HCT116 (cell line): ENCODE data around the gene RBM19. TPM values are rescaled to one million over a fixed set of nuclear protein-coding genes. Genes with fewer than 3 reads are reported as not detected.

Experiments
- ATAC-seq: fragments of 200-7000 bp; cut with Tn5 transposase; 2 replicates; pipeline ENCODE4 v1.9.1; 2020; ENCODE audit warnings: mild to moderate bottlenecking, moderate library complexity
- BruUV-seq: library from RNA; stranded (reverse); fragments of 400-500 nt; replicated peaks from 2 replicates; lab custom pipeline; 2021; lab: Mats Ljungman, UMichigan
- CTCF ChIA-PET: fragments of 300-600 bp; sonication (Branson Sonifier 250); formaldehyde crosslinking; loops from one replicate; lab custom pipeline; 2021; ENCODE audit warnings: antibody characterized with exemption; lab: Charles Lee
- POLR2A ChIA-PET: fragments of 300-600, 350-600 bp; sonication (Branson Sonifier 250); formaldehyde crosslinking; loops from one replicate; lab custom pipeline; 2021; ENCODE audit warnings: antibody characterized with exemption; lab: Charles Lee
- RAD21 ChIA-PET, 2 experiments: fragments of 300-600 bp; sonication (Branson Sonifier 250); formaldehyde crosslinking; loops; one replicate each; lab custom pipeline; 2023; ENCODE audit warnings: low total read pairs in 2 of 2; ENCODE audit not compliant: uncharacterized antibody in 2 of 2, unreplicated experiment in 2 of 2, low non-redundant PET in 1 of 2; lab: Charles Lee
- DNase-seq: peaks from one replicate; pipeline ENCODE4 v3.0.0-alpha.2; 2010; ENCODE audit warnings: low read depth, low spot score
- H2AFZ ChIP-seq: fragments of 200-600 bp; shearing (Covaris generic), sonication (generic); 2 replicates; pipeline ENCODE4 v1.6.1; 2017; ENCODE audit warnings: low read depth, mixed run types, mixed read lengths, antibody characterized with exemption, low read length; ENCODE audit not compliant: poor library complexity, severe bottlenecking
- H3K27ac ChIP-seq: 2 replicates; pipeline ENCODE4 v1.5.1; 2012; ENCODE audit warnings: low read depth, low read length
- H3K27me3 ChIP-seq: fragments of 200-600 bp; sonication (generic); 2 replicates; pipeline ENCODE4 v1.6.1; 2016; ENCODE audit warnings: mixed run types, low read length, mixed read lengths; ENCODE audit not compliant: insufficient read depth
- H3K36me3 ChIP-seq, 2 experiments: fragments of 200-500 bp in 1 of 2; fragments of 200-600 bp in 1 of 2; sonication (Bioruptor generic) in 1 of 2; sonication (generic) in 1 of 2; 2 replicates each; pipeline versions ENCODE4 v1.5.1 to v1.6.1; 2014 to 2016; ENCODE audit warnings: low read length in 2 of 2, inconsistent platforms in 1 of 2, mixed read lengths in 1 of 2, mixed run types in 1 of 2; ENCODE audit not compliant: insufficient read depth in 2 of 2, control insufficient read depth in 1 of 2
- H3K4me1 ChIP-seq, 2 experiments: fragments of 200-600 bp in 1 of 2; sonication (generic) in 1 of 2; 2 replicates each; pipeline versions ENCODE4 v1.5.1 to v1.6.1; 2012 to 2017; ENCODE audit warnings: low read length in 2 of 2, inconsistent platforms in 1 of 2, mild to moderate bottlenecking in 1 of 2, mixed read lengths in 1 of 2, mixed run types in 1 of 2, moderate library complexity in 1 of 2; ENCODE audit not compliant: insufficient read depth in 2 of 2, control insufficient read depth in 1 of 2
- H3K4me2 ChIP-seq: fragments of 200-600 bp; sonication (generic); 2 replicates; pipeline ENCODE4 v1.6.1; 2017; ENCODE audit warnings: mixed run types, low read length, mixed read lengths
- H3K4me3 ChIP-seq, 2 experiments: fragments of 200-600 bp in 1 of 2; sonication (generic) in 1 of 2; replicated peaks in 1 of 2; 2 replicates each; pipeline ENCODE4 v1.5.1; 2011 to 2016; ENCODE audit warnings: low read length in 2 of 2, control low read depth in 1 of 2, low read depth in 1 of 2, mild to moderate bottlenecking in 1 of 2, mixed read lengths in 1 of 2, mixed run types in 1 of 2
- H3K79me2 ChIP-seq: fragments of 200-600 bp; sonication (generic); 2 replicates; pipeline ENCODE4 v1.6.1; 2017; ENCODE audit warnings: mild to moderate bottlenecking, mixed run types, low read length, moderate library complexity, mixed read lengths; ENCODE audit not compliant: insufficient read depth
- H3K9ac ChIP-seq: fragments of 200-600 bp; sonication (generic); 2 replicates; pipeline ENCODE4 v1.6.1; 2016; ENCODE audit warnings: low read length, mixed read lengths
- H3K9me2 ChIP-seq: fragments of 200-600 bp; sonication (generic), shearing (Covaris generic); 2 replicates; pipeline ENCODE4 v1.6.1; 2017; ENCODE audit warnings: mixed run types, mild to moderate bottlenecking, moderate library complexity; ENCODE audit not compliant: insufficient read depth
- H3K9me3 ChIP-seq, 2 experiments: fragments of 200-500 bp in 1 of 2; fragments of 200-600 bp in 1 of 2; sonication (Bioruptor generic) in 1 of 2; sonication (generic) in 1 of 2; 2 replicates each; pipeline ENCODE4 v1.6.1; 2014 to 2017; ENCODE audit warnings: low read length in 2 of 2, mixed read lengths in 2 of 2, inconsistent platforms in 1 of 2, low read depth in 1 of 2, mild to moderate bottlenecking in 1 of 2, mixed run types in 1 of 2, moderate library complexity in 1 of 2; ENCODE audit not compliant: control insufficient read depth in 1 of 2, insufficient read depth in 1 of 2
- H4K20me1 ChIP-seq: fragments of 200-600 bp; sonication (generic), shearing (Covaris generic); 2 replicates; pipeline ENCODE4 v1.6.1; 2017; ENCODE audit warnings: mixed run types, mild to moderate bottlenecking, moderate library complexity; ENCODE audit not compliant: insufficient read depth
- CBX3 ChIP-seq: IDR thresholded peaks from 2 replicates; pipeline ENCODE4 v1.6.1; 2012; ENCODE audit warnings: low read depth
- CEBPB ChIP-seq: IDR thresholded peaks from 2 replicates; pipeline ENCODE4 v1.6.1; 2012; ENCODE audit warnings: low read depth
- EGR1 ChIP-seq: IDR thresholded peaks from 2 replicates; pipeline ENCODE4 v1.6.1; 2012; ENCODE audit warnings: low read depth
- EZH2 ChIP-seq: fragments of 200-600 bp; sonication (generic); IDR thresholded peaks from 2 replicates; pipeline ENCODE4 v1.6.1; 2017; ENCODE audit warnings: antibody characterized with exemption, mixed run types
- EZH2phosphoT487 ChIP-seq: fragments of 200-600 bp; IDR thresholded peaks from 2 replicates; pipeline ENCODE4 v1.6.1; 2018; ENCODE audit warnings: antibody characterized with exemption, borderline replicate concordance
- FOSL1 ChIP-seq: IDR thresholded peaks from 2 replicates; pipeline ENCODE4 v1.6.1; 2012; ENCODE audit warnings: low read depth
- JUND ChIP-seq: IDR thresholded peaks from 2 replicates; pipeline ENCODE4 v1.6.1; 2012
- POLR2AphosphoS5 ChIP-seq: IDR thresholded peaks from 2 replicates; pipeline ENCODE4 v1.6.1; 2011; ENCODE audit warnings: mild to moderate bottlenecking, low read depth, low read length, moderate library complexity
- RAD21 ChIP-seq: IDR thresholded peaks from 2 replicates; pipeline ENCODE4 v1.6.1; 2012; ENCODE audit warnings: low read depth, mild to moderate bottlenecking
- REST ChIP-seq: IDR thresholded peaks from 2 replicates; pipeline ENCODE4 v1.6.1; 2012; ENCODE audit warnings: low read depth
- SP1 ChIP-seq: IDR thresholded peaks from 2 replicates; pipeline ENCODE4 v1.6.1; 2012; ENCODE audit warnings: low read depth
- TCF7L2 ChIP-seq: IDR thresholded peaks from 2 replicates; pipeline ENCODE4 v1.7.0; 2011; ENCODE audit warnings: borderline replicate concordance, inconsistent platforms; ENCODE audit not compliant: insufficient read depth, insufficient read length; ENCODE audit errors: extremely low read depth
- ZBTB33 ChIP-seq: IDR thresholded peaks from 2 replicates; pipeline ENCODE4 v1.6.1; 2011; ENCODE audit warnings: mild to moderate bottlenecking, low read length, moderate library complexity; ENCODE audit not compliant: insufficient replicate concordance; ENCODE audit errors: extremely low read depth
- intact Hi-C: fragments of 100-400 bp; cut with micrococcal nuclease; formaldehyde crosslinking; loops from 2 replicates; pipeline ENCODE4 v1.10.0; 2022
- total RNA-seq: library from RNA; stranded (reverse); gene quantifications from one replicate; pipeline ENCODE4 v1.2.1, GENCODE V29; 2021; ENCODE audit not compliant: unreplicated experiment
- TF ChIP-seq, protein P1 (sequence below), 3 experiments: fragments of 200-600 bp in 1 of 3; sonication (generic) in 1 of 3; IDR thresholded peaks in 2 of 3; conservative IDR thresholded peaks in 1 of 3; 2 replicates each; pipeline ENCODE4 v1.5.1; 2012 to 2017; ENCODE audit warnings: low read depth in 2 of 3, low read length in 2 of 3, antibody characterized with exemption in 1 of 3, borderline replicate concordance in 1 of 3, control low read depth in 1 of 3, mild to moderate bottlenecking in 1 of 3, mixed read lengths in 1 of 3, mixed run types in 1 of 3, moderate library complexity in 1 of 3; ENCODE audit not compliant: insufficient read depth in 1 of 3

The RBM19 gene
- total RNA-seq, 1 experiment from 2014 or later: 30.7 TPM

DNA sequence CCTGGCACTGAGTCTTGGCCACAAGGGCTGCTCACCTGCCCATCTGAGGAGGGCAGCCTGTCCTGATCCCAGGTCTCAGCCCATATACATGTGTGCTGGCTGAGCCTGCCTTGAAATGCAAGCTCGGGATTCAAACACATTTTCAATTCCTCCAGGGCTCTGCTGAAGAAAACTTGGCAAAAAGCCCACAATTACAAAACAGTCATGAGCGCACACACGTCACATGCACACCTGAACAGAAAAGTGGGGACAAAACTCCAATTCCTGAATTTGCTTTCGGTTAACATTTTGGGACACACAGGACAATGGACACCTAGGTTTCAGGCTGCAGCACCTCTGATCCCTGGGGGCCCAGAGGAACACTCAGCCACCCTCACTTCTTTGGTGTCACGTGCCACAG, 113.9 kb downstream of the RBM19 start:
- Histone ChIP-seq H3K4me1 (no peaks in the 10 kb centered on the region), H3K4me2 (no peak overlapping the region), H3K36me3 (no peaks in the 10 kb centered on the region), H3K9me2 (no peaks in the 10 kb centered on the region), H3K9me3 (no peaks in the 10 kb centered on the region), H2AFZ (no peak overlapping the region)
- ChIA-PET POLR2A (no interaction called here), RAD21 (no interaction called here)
- no peak for ATAC-seq
- intact Hi-C loops: no loop called here
- TF ChIP-seq REST: no peak
- no peak for TF ChIP-seq POLR2AphosphoS5
- no peak for TF ChIP-seq JUND
- TF ChIP-seq EZH2phosphoT487: no peak
- no peak for TF ChIP-seq ZBTB33
- no peak for TF ChIP-seq TCF7L2
- no peak for TF ChIP-seq CBX3
- TF ChIP-seq RAD21: no peak
- no peak for TF ChIP-seq FOSL1
- no peak for TF ChIP-seq CEBPB
- no peak for TF ChIP-seq EZH2
- TF ChIP-seq EGR1: no peak
- TF ChIP-seq SP1: no peak
- TF ChIP-seq, protein P1, sequence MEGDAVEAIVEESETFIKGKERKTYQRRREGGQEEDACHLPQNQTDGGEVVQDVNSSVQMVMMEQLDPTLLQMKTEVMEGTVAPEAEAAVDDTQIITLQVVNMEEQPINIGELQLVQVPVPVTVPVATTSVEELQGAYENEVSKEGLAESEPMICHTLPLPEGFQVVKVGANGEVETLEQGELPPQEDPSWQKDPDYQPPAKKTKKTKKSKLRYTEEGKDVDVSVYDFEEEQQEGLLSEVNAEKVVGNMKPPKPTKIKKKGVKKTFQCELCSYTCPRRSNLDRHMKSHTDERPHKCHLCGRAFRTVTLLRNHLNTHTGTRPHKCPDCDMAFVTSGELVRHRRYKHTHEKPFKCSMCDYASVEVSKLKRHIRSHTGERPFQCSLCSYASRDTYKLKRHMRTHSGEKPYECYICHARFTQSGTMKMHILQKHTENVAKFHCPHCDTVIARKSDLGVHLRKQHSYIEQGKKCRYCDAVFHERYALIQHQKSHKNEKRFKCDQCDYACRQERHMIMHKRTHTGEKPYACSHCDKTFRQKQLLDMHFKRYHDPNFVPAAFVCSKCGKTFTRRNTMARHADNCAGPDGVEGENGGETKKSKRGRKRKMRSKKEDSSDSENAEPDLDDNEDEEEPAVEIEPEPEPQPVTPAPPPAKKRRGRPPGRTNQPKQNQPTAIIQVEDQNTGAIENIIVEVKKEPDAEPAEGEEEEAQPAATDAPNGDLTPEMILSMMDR (IDR thresholded peaks at IDR 0.05 in 2 of 3, conservative IDR thresholded peaks at IDR 0.05 in 1 of 3; ENCODE audit: borderline replicate concordance in 1 of 3, insufficient read depth in 1 of 3, low read depth in 2 of 3, low read length in 2 of 3): no peak
- TF ChIP-seq, all 23 proteins: peak for 0
- Histone ChIP-seq H3K27me3 (no peaks in the 10 kb centered on the region), H3K27ac (no peak overlapping the region), H3K79me2 (no peaks in the 10 kb centered on the region), H4K20me1 (no peaks in the 10 kb centered on the region), H3K4me3 (no peak overlapping the region), H3K9ac (no peak overlapping the region)
- DNase-seq: no peak
- CTCF ChIA-PET: no interaction called here
- no TSS peak for BruUV-seq
